RWPE1 (cell line): ENCODE data around the gene PLCB2.

Experiments used
- CTCF ChIA-PET: fragments of 350-600 bp; sonication (Branson Sonifier 250); formaldehyde crosslinking; extraction: SDS; loops from one replicate; lab custom pipeline; 2021; lab: Yijun Ruan, JAX
- POLR2A ChIA-PET: fragments of 400-600 bp; formaldehyde crosslinking; extraction: SDS; loops from one replicate; lab custom pipeline; 2020; ENCODE audit warnings: antibody characterized with exemption; ENCODE audit not compliant: low non-redundant PET; lab: Yijun Ruan, JAX
- DNase-seq: peaks from one replicate; pipeline ENCODE4 v3.0.0; 2012; ENCODE audit warnings: low spot score
- H3K27ac ChIP-seq: fragments of 450-650 bp; 2 replicates; pipeline ENCODE4 v1.5.1; 2017
- CTCF ChIP-seq: fragments of 450-650 bp; conservative IDR thresholded peaks from 2 replicates; pipeline ENCODE4 v1.5.1; 2017; ENCODE audit warnings: low read depth, mild to moderate bottlenecking

Gene PLCB2

GRCh38 chr15:40287505-40287904, 20.2 kb downstream of the PLCB2 start:
- TF ChIP-seq CTCF: no peak
- ChIA-PET CTCF (interaction anchor here (1.0 to 2.5 kb wide), 4 partner anchors 14 to 80 kb away, joined by 3 to 9 read pairs (median 5); no protein-coding TSS in a partner anchor), POLR2A (no interaction called here)
- DNase-seq: no peak
- no peak overlapping the region for H3K27ac ChIP-seq

- POLR2A ChIA-PET: no interaction called here
Observed at GRCh38 chr15:40286794-40287193, 20.9 kb downstream of the PLCB2 start.

GRCh38 chr15:40286061-40286532, 21.6 kb downstream of the PLCB2 start:
- no peak for TF ChIP-seq CTCF
- ChIA-PET CTCF (interaction anchor here (1.1 to 2.0 kb wide), 3 partner anchors 32 to 82 kb away, joined by 3 to 6 read pairs (median 6); no protein-coding TSS in a partner anchor), POLR2A (no interaction called here)
- peak overlapping the region; percentile 12; the same call in 1 of the 2 replicates for H3K27ac ChIP-seq
- DNase-seq: no peak

More at GRCh38 chr15:40286794-40287193, 20.9 kb downstream of the PLCB2 start:
- no peak for TF ChIP-seq CTCF
- H3K27ac ChIP-seq: no peak overlapping the region
- DNase-seq: no peak
- CTCF ChIA-PET: interaction anchor here (0.5 to 1.0 kb wide), 2 partner anchors 69 to 135 kb away, joined by 3 read pairs; no protein-coding TSS in a partner anchor

- TF ChIP-seq CTCF: no peak
- ChIA-PET POLR2A (no interaction called here), CTCF (interaction anchor here (1.1 to 2.0 kb wide), 3 partner anchors 33 to 82 kb away, joined by 3 to 6 read pairs (median 6); no protein-coding TSS in a partner anchor)
- DNase-seq: no peak
- H3K27ac ChIP-seq: peak overlapping the region; percentile 12; the same call in 1 of the 2 replicates
Observed at GRCh38 chr15:40285554-40286011, 22.2 kb downstream of the PLCB2 start.

- ChIA-PET POLR2A (no interaction called here), CTCF (interaction anchor here (1.1 to 2.0 kb wide), 3 partner anchors 33 to 83 kb away, joined by 3 to 6 read pairs (median 6); no protein-coding TSS in a partner anchor)
- no peak for TF ChIP-seq CTCF
- H3K27ac ChIP-seq: peak overlapping the region; percentile 12; the same call in 1 of the 2 replicates
- DNase-seq: no peak
Observed at GRCh38 chr15:40285151-40285550, 22.6 kb downstream of the PLCB2 start.

- no peak for DNase-seq
- no peak for TF ChIP-seq CTCF
- POLR2A ChIA-PET: no interaction called here
- no peak overlapping the region for H3K27ac ChIP-seq
- CTCF ChIA-PET: interaction anchor here (0.6 to 1.0 kb wide), 5 partner anchors 9 to 139 kb away, joined by 3 to 10 read pairs (median 4); partner anchors contain the start of gene CCDC9B
Observed at GRCh38 chr15:40283615-40284300, 24.0 kb downstream of the PLCB2 start.
